GM19025 (cell line): ENCODE measurements around the gene RNF44.
A peak's percentile ranks its signal among the peaks of the same experiment; 100 is the strongest.

Experiments used
- ATAC-seq: cut with Tn5 transposase; IDR thresholded peaks from one replicate; pipeline ENCODE4 v1.9.1; 2021; ENCODE audit warnings: mild to moderate bottlenecking, low read depth, moderate library complexity; ENCODE audit not compliant: unreplicated experiment

The RNF44 gene

GRCh38 chr5:176537554-176538229, 490 bp upstream of the RNF44 start:
- peak; percentile 69 for ATAC-seq

GRCh38 chr5:176536132-176536901, 885 bp downstream of the RNF44 start:
- no peak for ATAC-seq

GRCh38 chr5:176535664-176536131, 1.5 kb downstream of the RNF44 start:
- no peak for ATAC-seq

GRCh38 chr5:176535101-176535663, 2.0 kb downstream of the RNF44 start:
- ATAC-seq = no peak

- no peak for ATAC-seq
These were observed 2.6 kb downstream of the RNF44 start for GRCh38 chr5:176534640-176535039.

- no peak for ATAC-seq
These were observed 3.1 kb downstream of the RNF44 start for GRCh38 chr5:176533894-176534611.

GRCh38 chr5:176533390-176533789, 3.8 kb downstream of the RNF44 start:
- no peak for ATAC-seq

- no peak for ATAC-seq
These were observed 4.4 kb downstream of the RNF44 start for GRCh38 chr5:176532795-176533194.

GRCh38 chr5:176531902-176532493, 5.2 kb downstream of the RNF44 start:
- no peak for ATAC-seq

GRCh38 chr5:176530983-176531901, 6.0 kb downstream of the RNF44 start:
- ATAC-seq = no peak

- no peak for ATAC-seq
These were observed 6.7 kb downstream of the RNF44 start for GRCh38 chr5:176530393-176530982.

GRCh38 chr5:176529741-176530141, 7.5 kb downstream of the RNF44 start:
- ATAC-seq = no peak

- ATAC-seq = no peak
These were observed 8.0 kb downstream of the RNF44 start for GRCh38 chr5:176529116-176529740.

GRCh38 chr5:176528761-176529115, 8.5 kb downstream of the RNF44 start:
- ATAC-seq = no peak

GRCh38 chr5:176528301-176528700, 8.9 kb downstream of the RNF44 start:
- ATAC-seq = no peak

GRCh38 chr5:176527246-176528222, 9.7 kb downstream of the RNF44 start:
- no peak for ATAC-seq

GRCh38 chr5:176526462-176526861, 10.7 kb downstream of the RNF44 start:
- no peak for ATAC-seq

GRCh38 chr5:176525677-176526076, 11.5 kb downstream of the RNF44 start:
- ATAC-seq = no peak
